Dedifferentiated amniotic fluid mesenchymal stem cell (primary cell): ENCODE measurements around the gene DGCR6.
"Not testable (repeated sequence)": the region's sequence is repeated elsewhere in the genome, so short reads cannot be mapped to it uniquely, and the experiment has no call there.

Source experiments
- DNase-seq: peaks from one replicate; pipeline ENCODE4 v3.0.0-alpha.2; 2016; ENCODE audit errors: extremely low spot score

DGCR6 gene

DNA sequence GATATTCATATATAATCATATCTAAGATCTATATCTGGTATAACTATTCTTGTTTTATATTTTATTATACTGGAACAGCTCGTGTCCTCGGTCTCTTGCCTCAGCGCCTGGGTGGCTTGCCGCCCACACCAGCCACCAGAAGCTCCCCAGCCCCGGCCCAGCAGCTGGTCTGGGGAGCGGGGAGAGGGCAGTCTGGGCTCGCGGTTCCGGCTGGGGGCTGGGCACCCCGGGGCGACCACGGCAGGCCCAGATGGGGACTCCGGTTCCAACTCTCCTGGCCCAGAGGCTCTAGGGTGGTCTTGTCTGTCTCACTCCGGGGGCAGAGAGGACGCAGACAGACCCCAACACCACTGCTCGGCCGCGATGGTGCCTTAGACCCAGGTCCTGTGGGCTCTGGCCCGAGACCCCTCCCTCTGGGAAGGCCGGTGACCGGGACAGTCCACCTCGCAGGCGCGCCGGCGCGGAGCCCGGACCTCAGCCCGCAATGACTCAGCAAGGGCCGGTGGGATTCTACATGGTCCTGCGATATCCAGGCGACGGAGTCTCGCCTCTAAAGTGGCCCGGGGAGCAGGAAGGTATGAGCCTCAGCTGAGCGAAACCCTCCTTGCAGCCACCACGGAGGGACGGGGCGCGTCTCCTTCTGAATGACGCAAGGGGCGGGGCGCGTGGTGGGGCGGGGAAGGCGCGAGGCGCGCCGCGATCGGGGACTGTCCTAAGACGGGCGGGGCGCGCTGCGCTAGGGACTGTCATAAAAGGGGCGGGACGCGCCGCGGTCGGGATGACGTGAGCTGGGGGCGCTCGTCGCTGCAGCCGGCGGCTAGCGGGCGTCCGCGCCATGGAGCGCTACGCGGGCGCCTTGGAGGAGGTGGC is at the start of gene DGCR6:
DGCR6 (plus strand) TSS at position 781 of the 870 bp plus-strand sequence; CDS start at position 836, 55 bp downstream.
- DNase-seq: no peak

DNA sequence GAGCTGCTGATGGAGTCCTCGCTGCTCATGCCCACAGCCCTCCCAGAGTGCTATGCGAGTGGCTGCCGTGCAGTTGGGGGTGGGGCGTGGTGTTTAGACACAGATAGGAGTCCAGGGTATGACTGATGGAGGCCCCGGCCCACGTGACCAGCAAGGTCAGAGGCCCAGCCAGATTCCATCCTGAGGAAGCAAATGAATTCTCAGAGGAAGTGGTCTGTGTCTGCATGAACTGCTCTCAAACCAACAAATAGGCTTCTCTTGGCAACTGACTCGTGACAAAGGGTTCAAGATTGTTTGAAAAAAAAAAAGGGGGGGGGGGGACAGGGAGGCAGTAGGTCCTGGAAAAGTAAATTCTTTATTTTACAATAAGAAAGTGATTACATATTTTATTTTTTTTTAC is 46.8 kb upstream of the DGCR6 start:
- not testable (repeated sequence) for DNase-seq

DNA sequence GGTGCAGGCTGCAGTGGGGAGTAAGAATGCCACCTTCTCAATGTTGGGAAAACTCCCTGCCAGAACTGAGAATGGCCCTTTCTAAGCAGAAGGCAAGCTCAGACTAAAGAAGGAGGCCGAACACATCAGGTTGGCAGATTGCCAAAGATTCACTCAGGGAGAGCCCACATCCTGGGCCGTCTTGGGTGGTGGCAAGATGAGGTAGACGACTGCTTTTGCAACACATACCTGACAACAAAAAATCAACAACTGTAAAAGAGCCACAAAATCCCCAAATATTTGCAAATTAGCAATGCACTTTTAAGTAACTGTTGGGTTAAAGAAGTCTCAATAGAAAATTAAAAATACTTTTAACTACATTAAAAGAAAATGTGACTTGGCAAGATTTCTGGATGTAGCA is 24.9 kb upstream of the DGCR6 start:
- DNase-seq: not testable (repeated sequence)

DNA sequence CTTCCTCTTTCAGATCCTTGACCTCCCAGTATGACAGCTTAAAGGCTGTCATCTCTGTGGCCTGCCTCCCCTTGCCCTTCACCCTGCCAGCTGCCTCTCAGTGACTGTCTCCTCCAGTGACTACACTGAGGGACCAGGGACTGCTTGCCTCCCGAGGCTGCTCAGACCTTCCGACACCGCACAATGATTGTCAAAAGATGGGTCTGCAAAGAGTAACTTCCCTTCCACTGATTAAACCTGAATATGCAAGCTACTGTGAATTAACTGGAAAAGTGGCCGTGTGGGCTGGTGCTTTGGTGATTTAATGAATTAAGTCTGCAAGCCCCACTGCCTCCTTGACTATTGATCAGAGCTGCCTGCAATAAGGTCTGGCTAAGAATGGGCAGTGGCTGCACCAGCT is 21.7 kb upstream of the DGCR6 start:
- DNase-seq: not testable (repeated sequence)

GRCh38 chr22:18888115-18888514 is 18.0 kb upstream of the DGCR6 start:
- no peak for DNase-seq

- not testable (repeated sequence) for DNase-seq
Observed at GRCh38 chr22:18890510-18891192, 15.5 kb upstream of the DGCR6 start.

- not testable (repeated sequence) for DNase-seq
Observed at GRCh38 chr22:18893775-18894174, 12.3 kb upstream of the DGCR6 start.

DNA sequence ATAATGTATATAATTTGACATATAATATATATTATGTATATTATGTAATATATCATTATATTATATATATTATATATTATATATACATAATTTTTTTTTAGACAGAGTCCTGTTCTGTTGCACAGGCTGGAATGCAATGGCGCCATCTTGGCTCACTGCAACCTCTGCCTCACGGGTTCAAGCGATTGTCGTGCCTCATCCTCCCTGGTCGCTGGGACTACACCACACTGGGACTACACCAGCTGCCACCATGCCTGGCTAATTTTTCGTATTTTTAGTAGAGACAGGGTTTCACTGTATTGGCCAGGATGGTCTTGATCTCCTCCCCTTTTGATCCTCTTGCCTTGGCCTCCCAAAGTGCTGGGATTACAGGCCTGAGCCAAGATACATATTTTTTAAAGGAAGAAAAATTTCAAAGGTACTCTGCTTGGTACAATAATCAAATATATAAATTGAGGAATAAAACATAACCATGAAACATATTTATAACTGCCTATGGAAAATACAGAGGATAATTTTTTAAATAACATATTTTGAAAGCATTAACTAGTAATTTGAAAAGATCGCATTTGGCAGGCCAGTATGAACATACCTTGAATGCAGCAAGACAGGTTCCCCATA is 10.0 kb upstream of the DGCR6 start:
- DNase-seq: not testable (repeated sequence)

GRCh38 chr22:18906410-18906745 is 258 bp downstream of the DGCR6 start:
- not testable (repeated sequence) for DNase-seq

- no peak for DNase-seq
Observed at GRCh38 chr22:18906896-18907295, 776 bp downstream of the DGCR6 start.

GRCh38 chr22:18909556-18909955 is 3.4 kb downstream of the DGCR6 start:
- no peak for DNase-seq

- not testable (repeated sequence) for DNase-seq
Observed at GRCh38 chr22:18911535-18911934, 5.4 kb downstream of the DGCR6 start.

DNA sequence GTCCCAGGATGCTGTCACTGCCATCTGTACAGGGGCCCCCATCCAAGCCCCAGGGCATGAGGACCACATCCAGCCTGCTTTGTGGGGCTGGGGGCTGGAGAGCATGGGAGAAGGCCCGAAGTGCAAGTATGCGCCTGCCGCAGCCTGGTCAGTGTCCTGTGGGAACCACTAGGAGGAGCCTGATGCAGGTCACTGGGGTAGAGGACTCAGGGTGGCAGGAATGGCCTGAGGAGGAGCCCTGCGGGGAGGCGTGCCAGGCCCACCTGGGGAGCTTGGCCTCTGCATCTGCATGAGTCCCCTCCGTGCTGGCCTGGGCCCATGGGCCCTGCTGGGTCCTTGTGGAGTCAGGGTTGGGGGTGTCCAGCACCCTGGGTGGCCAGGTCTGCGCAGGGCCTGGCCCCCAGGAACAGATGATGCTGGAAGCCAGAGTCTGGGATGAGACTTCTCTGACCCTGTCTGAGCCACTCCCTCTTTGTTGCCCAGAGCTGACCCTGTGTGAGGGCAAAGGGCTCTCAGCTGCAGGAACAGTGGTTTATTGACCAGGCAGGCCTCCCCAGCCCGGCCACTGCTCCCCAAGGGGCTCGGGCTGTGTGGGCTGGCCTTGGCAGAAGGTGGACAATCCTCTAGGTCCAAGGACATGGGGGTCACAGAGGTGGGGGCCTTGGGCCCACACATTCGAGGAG is 6.3 kb downstream of the DGCR6 start:
- DNase-seq: not testable (repeated sequence)

GRCh38 chr22:18914558-18914957 is 8.4 kb downstream of the DGCR6 start:
- DNase-seq: not testable (repeated sequence)

DNA sequence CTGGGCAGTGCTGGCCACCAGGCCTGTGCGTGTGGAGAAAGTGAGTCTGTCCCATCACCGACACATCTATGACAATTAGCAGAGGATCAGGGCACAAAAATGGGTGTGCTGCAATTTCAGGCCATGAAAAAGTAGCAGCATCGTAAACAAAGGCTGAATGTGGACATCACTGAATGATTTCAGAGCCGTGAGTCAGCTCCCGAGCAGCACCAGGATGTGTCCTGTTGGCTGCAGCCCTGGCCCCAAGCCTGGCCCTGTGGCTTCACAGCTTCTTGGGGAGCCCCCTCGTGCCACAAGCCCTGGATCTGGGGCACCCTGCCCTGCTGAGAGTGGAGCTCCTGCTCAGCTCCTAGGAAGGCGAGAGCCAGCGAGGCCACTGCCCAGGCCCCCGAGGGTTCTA is 9.4 kb downstream of the DGCR6 start:
- DNase-seq: not testable (repeated sequence)

GRCh38 chr22:18917818-18918217 is 11.7 kb downstream of the DGCR6 start:
- not testable (repeated sequence) for DNase-seq

DNA sequence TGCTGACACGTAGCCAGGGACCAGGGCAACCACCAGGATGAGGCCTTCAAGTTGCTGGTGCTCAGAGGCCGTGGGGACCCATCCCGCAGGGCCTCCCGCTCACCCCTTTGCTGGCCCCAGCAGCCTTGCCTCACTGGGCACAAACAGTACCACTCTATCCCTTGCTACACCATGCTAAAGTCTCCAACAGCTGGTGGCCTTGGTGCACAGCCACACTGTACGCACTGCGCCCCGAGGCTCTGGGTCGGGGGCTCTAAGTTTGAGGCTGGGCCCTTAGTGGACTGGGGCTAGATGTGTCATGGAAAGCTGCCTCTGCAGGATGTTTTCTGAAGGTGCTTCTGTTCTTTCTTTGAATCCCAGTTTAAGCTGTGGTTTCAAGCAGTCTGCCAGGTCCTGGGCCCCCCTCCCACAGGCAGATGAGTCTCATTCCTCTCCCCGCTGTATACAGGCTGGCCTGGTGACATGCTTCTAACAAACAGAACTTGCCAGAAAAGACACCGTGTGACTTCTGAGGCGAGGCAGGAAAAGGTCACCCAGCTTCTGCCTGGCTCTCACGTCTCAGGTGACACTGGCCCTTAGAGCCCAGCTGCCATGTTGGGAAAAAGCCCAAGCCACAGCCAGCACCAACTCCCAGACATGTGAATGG is 14.3 kb downstream of the DGCR6 start:
- DNase-seq: not testable (repeated sequence)

- no peak for DNase-seq
Observed at GRCh38 chr22:18925368-18926064, 19.4 kb downstream of the DGCR6 start.

DNA sequence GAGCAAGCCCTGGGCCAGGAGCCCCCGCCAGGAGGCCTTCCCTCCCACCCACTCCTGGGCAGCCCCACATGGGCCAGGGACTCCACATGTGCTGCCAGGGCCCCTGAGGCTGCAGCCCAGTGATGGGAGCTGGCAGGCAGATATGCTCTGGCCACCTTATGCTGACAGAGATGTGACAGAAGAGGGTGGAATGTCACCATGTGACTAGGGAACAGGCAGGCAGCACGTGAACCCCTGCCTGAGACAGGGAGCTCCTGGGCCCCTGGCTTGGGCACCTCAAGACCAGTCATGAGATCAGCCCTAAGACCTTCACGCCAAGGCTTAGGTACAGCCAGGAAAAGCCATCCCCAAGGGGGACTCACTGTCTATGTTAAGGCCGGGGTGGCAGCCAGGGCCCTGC is 20.9 kb downstream of the DGCR6 start:
- DNase-seq: no peak

DNA sequence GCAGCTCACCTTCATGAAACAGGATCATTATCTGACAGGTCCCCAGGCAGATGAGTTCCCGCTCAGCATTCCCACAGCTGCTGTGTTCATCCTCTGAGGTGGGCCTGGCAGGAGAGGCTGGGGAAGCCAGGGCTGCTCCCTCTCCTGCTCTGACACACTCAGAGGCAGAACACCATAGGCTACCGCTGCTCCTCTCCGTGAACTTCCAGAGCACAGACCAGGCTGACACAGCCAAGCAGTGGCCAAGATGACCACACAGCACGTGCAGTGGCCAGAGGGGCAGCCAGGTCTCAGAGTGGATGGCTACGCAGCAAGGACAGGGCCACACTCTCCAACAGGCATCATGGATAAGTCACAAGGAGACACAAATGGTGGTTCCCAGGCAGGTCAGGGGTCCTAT is 21.5 kb downstream of the DGCR6 start:
- no peak for DNase-seq

- DNase-seq: no peak
Observed at GRCh38 chr22:18929459-18929858, 23.3 kb downstream of the DGCR6 start.
